T-cell (primary cell): ENCODE data around the gene FBXW4. TPM values are rescaled to one million over a fixed set of nuclear protein-coding genes. Genes with fewer than 3 reads are reported as not detected.
A peak's percentile ranks its signal among the peaks of the same experiment; 100 is the strongest.

Experiments used
- ATAC-seq, 4 experiments: fragments of 200-7000 bp in 3 of 4; fragments of 150-1000 bp in 1 of 4; cut with Tn5 transposase; replicated peaks in 1 of 4; 1 replicate in 3 of 4; 2 replicates in 1 of 4; pipeline ENCODE4 v1.10.0; 2021; ENCODE audit warnings: moderate library complexity in 3 of 4, mild to moderate bottlenecking in 2 of 4, moderate number of reproducible peaks in 1 of 4
- CTCF ChIA-PET, 2 donors: fragments of 300-600 bp; sonication (Branson Sonifier 250); formaldehyde crosslinking; loops; one replicate each; lab custom pipeline; 2022; ENCODE audit warnings: antibody characterized with exemption in 2 of 2; lab: Charles Lee
- POLR2A ChIA-PET, 2 donors: fragments of 300-600 bp; sonication (Branson Sonifier 250); formaldehyde crosslinking; loops; one replicate each; lab custom pipeline; 2022; ENCODE audit warnings: antibody characterized with exemption in 2 of 2; lab: Charles Lee
- DNase-seq, 35 experiments: peaks; one replicate each; pipeline versions ENCODE4 v3.0.0 to v3.0.0-alpha.2; 2013 to 2023
- H3K27ac ChIP-seq: one replicate; pipeline ENCODE4 v1.5.1; 2013; ENCODE audit warnings: low read length
- H3K27me3 ChIP-seq, 2 experiments: replicated peaks in 1 of 2; 1 replicate in 1 of 2; 2 replicates in 1 of 2; pipeline versions ENCODE4 v1.6.1 to v1.7.0; 2013; ENCODE audit warnings: low read length in 1 of 2, mixed read lengths in 1 of 2; ENCODE audit not compliant: control insufficient read depth in 2 of 2, insufficient read depth in 2 of 2; ENCODE audit errors: extremely low read depth in 1 of 2
- H3K36me3 ChIP-seq, 2 donors: 1 replicate in 1 of 2; 2 replicates in 1 of 2; pipeline versions ENCODE4 v1.6.1 to v1.7.0; 2013; ENCODE audit warnings: low read length in 1 of 2; ENCODE audit not compliant: control insufficient read depth in 2 of 2, insufficient read depth in 1 of 2; ENCODE audit errors: extremely low read depth in 1 of 2
- H3K4me1 ChIP-seq, 2 experiments: 1 replicate in 1 of 2; 2 replicates in 1 of 2; pipeline versions ENCODE4 v1.6.1 to v1.7.0; 2013; ENCODE audit warnings: low read length in 2 of 2, mixed read lengths in 1 of 2; ENCODE audit not compliant: insufficient read depth in 2 of 2, control insufficient read depth in 1 of 2; ENCODE audit errors: extremely low read depth in 1 of 2
- H3K4me3 ChIP-seq, 2 donors: 1 replicate in 1 of 2; 2 replicates in 1 of 2; pipeline versions ENCODE4 v1.5.1 to v1.7.0; 2013; ENCODE audit warnings: mild to moderate bottlenecking in 2 of 2, low read length in 1 of 2, moderate library complexity in 1 of 2; ENCODE audit not compliant: control insufficient read depth in 1 of 2; ENCODE audit errors: extremely low read depth in 1 of 2
- H3K9me3 ChIP-seq: 2 replicates; pipeline ENCODE4 v1.7.0; 2013
- H3K27ac Mint-ChIP-seq, 2 donors: one replicate each; pipeline ENCODE4 v1.8.0; 2020 to 2021; ENCODE audit warnings: mild to moderate bottlenecking in 2 of 2, mixed read lengths in 2 of 2
- H3K27me3 Mint-ChIP-seq, 2 donors: one replicate each; pipeline ENCODE4 v1.8.0; 2021 to 2022; ENCODE audit warnings: mixed read lengths in 2 of 2
- H3K36me3 Mint-ChIP-seq: one replicate; pipeline ENCODE4 v1.8.0; 2021; ENCODE audit warnings: mixed read lengths
- H3K4me1 Mint-ChIP-seq, 3 donors: one replicate each; pipeline ENCODE4 v1.8.0; 2020 to 2022; ENCODE audit warnings: mixed read lengths in 3 of 3, mild to moderate bottlenecking in 1 of 3
- H3K4me3 Mint-ChIP-seq, 3 donors: one replicate each; pipeline ENCODE4 v1.8.0; 2020 to 2022; ENCODE audit warnings: mild to moderate bottlenecking in 3 of 3, mixed read lengths in 3 of 3, moderate library complexity in 3 of 3
- H3K9me3 Mint-ChIP-seq, 3 donors: one replicate each; pipeline ENCODE4 v1.8.0; 2020 to 2022; ENCODE audit warnings: mixed read lengths in 3 of 3
- WGBS: methylation state at CpG from one replicate; pipeline ENCODE4 v1.1.5; 2013; ENCODE audit warnings: missing lambda C conversion rate; ENCODE audit not compliant: insufficient coverage; 5-methylcytosine and 5-hydroxymethylcytosine counted together
- total RNA-seq, 35 experiments: library from RNA in 6 of 35; stranded (reverse) in 6 of 35; fragments of 120-200 nt in 1 of 35; gene quantifications; one replicate each; pipeline versions ENCODE4 v1.2.1 to v1.2.4 and lab custom pipeline; 2013 to 2026

Gene FBXW4
- total RNA-seq, 5 donors from 2014 or later (not counting 1 experiment from before 2014, with no cell fraction given), result 83.7 to 90.4 (median 86.9) TPM

- Mint-ChIP-seq H3K27me3 (no peaks in the 10 kb centered on the region), H3K4me3 (no peak overlapping the region), H3K9me3 (peaks cover 0 to 2% (median under 1%) of the 10 kb centered on the region in 3 donors), H3K36me3 (peaks cover 27% of the 10 kb centered on the region), H3K4me1 (peaks cover 41 to 47% (median 44%) of the 10 kb centered on the region in 3 donors), H3K27ac (peak overlapping the region in 1 of 2 donors; percentile 48)
- ChIA-PET CTCF (interaction anchor here in 1 of 2 donors (0.6 kb wide), 1 partner anchor 374 kb away, joined by 3 read pairs; no protein-coding TSS in a partner anchor), POLR2A (interaction anchor here in 1 of 2 donors (0.6 to 0.7 kb wide), 3 partner anchors 11 to 469 kb away, joined by 3 to 8 read pairs (median 4); no protein-coding TSS in a partner anchor)
- H3K4me1 ChIP-seq, result peaks cover 0 to 4% of the 10 kb centered on the region in 2 experiments
- DNase-seq (no peak), ATAC-seq (no peak)
- no CpG with 5 or more reads among the region's 2 CpGs for WGBS
- no peak overlapping the region for H3K27ac ChIP-seq
- H3K36me3 ChIP-seq, result peaks cover 2 to 6% of the 10 kb centered on the region in 2 donors
- no peak overlapping the region for H3K4me3 ChIP-seq
- no peaks in the 10 kb centered on the region for H3K9me3 ChIP-seq
- H3K27me3 ChIP-seq, result no peaks in the 10 kb centered on the region
Observed at GRCh38 chr10:101682172-101682825, 12.7 kb downstream of the FBXW4 start.

GRCh38 chr10:101676565-101676964, 18.4 kb downstream of the FBXW4 start:
- no peak overlapping the region for H3K27ac Mint-ChIP-seq
- H3K27me3 Mint-ChIP-seq, result no peaks in the 10 kb centered on the region

GRCh38 chr10:101675115-101675514, 19.9 kb downstream of the FBXW4 start:
- no CpG with 5 or more reads among the region's 2 CpGs for WGBS
- Histone ChIP-seq H3K4me1 (no peaks in the 10 kb centered on the region), H3K4me3 (no peak overlapping the region), H3K27me3 (no peaks in the 10 kb centered on the region), H3K9me3 (no peaks in the 10 kb centered on the region), H3K27ac (no peak overlapping the region), H3K36me3 (peaks cover 6 to 59% of the 10 kb centered on the region in 2 donors)
- ChIA-PET POLR2A (no interaction called here), CTCF (no interaction called here)
- H3K4me3 Mint-ChIP-seq, result no peak overlapping the region
- peaks cover 63% of the 10 kb centered on the region for H3K36me3 Mint-ChIP-seq
- H3K4me1 Mint-ChIP-seq, result peaks cover 0 to 9% (median 9%) of the 10 kb centered on the region in 3 donors
- no peak for DNase-seq
- H3K9me3 Mint-ChIP-seq, result peaks cover 0 to 12% (median 5%) of the 10 kb centered on the region in 3 donors
- H3K27me3 Mint-ChIP-seq, result no peaks in the 10 kb centered on the region
- no peak overlapping the region for H3K27ac Mint-ChIP-seq
- ATAC-seq, result no peak

More at GRCh38 chr10:101676565-101676964, 18.4 kb downstream of the FBXW4 start:
- Mint-ChIP-seq H3K4me1 (peaks cover 0 to 12% (median 7%) of the 10 kb centered on the region in 3 donors), H3K36me3 (peaks cover 52% of the 10 kb centered on the region), H3K9me3 (peaks cover 0 to 12% (median 5%) of the 10 kb centered on the region in 3 donors), H3K4me3 (no peak overlapping the region)
- peaks cover 6 to 45% of the 10 kb centered on the region in 2 donors for H3K36me3 ChIP-seq
- CTCF ChIA-PET, result interaction anchor here in 1 of 2 donors (0.7 kb wide), 1 partner anchor 1071 kb away, joined by 7 read pairs; no protein-coding TSS in a partner anchor
- POLR2A ChIA-PET, result no interaction called here
- no peaks in the 10 kb centered on the region for H3K9me3 ChIP-seq
- ATAC-seq (no peak), DNase-seq (no peak)
- H3K27me3 ChIP-seq, result no peaks in the 10 kb centered on the region
- H3K4me1 ChIP-seq, result no peaks in the 10 kb centered on the region
- H3K4me3 ChIP-seq, result no peak overlapping the region
- H3K27ac ChIP-seq, result no peak overlapping the region

GRCh38 chr10:101672536-101672935, 22.4 kb downstream of the FBXW4 start:
- Mint-ChIP-seq H3K4me1 (peaks cover 0 to 10% (median 9%) of the 10 kb centered on the region in 3 donors), H3K27ac (no peak overlapping the region), H3K4me3 (no peak overlapping the region), H3K36me3 (peaks cover 80% of the 10 kb centered on the region), H3K9me3 (peaks cover 0 to 12% (median 5%) of the 10 kb centered on the region in 3 donors), H3K27me3 (no peaks in the 10 kb centered on the region)
- Histone ChIP-seq H3K27ac (no peak overlapping the region), H3K27me3 (no peaks in the 10 kb centered on the region), H3K9me3 (no peaks in the 10 kb centered on the region), H3K4me3 (no peak overlapping the region), H3K36me3 (peaks cover 18 to 82% of the 10 kb centered on the region in 2 donors), H3K4me1 (no peaks in the 10 kb centered on the region)
- no peak for ATAC-seq
- ChIA-PET CTCF (no interaction called here), POLR2A (no interaction called here)
- 94% methylated on average over 2 of the region's 6 CpGs for WGBS
- no peak for DNase-seq

GRCh38 chr10:101671453-101671852, 23.5 kb downstream of the FBXW4 start:
- peaks cover 74% of the 10 kb centered on the region for H3K36me3 Mint-ChIP-seq
- Histone ChIP-seq H3K36me3 (peaks cover 18 to 80% of the 10 kb centered on the region in 2 donors), H3K27ac (no peak overlapping the region), H3K4me1 (no peaks in the 10 kb centered on the region), H3K9me3 (no peaks in the 10 kb centered on the region), H3K4me3 (no peak overlapping the region), H3K27me3 (no peaks in the 10 kb centered on the region)
- no peak overlapping the region for H3K4me3 Mint-ChIP-seq
- no peak for ATAC-seq
- POLR2A ChIA-PET, result no interaction called here
- peaks cover 0 to 3% (median 0%) of the 10 kb centered on the region in 3 donors for H3K9me3 Mint-ChIP-seq
- CTCF ChIA-PET, result no interaction called here
- H3K4me1 Mint-ChIP-seq, result peaks cover 0 to 7% (median 6%) of the 10 kb centered on the region in 3 donors
- H3K27me3 Mint-ChIP-seq, result no peaks in the 10 kb centered on the region
- no CpG with 5 or more reads among the region's 1 CpG for WGBS
- no peak for DNase-seq
- no peak overlapping the region for H3K27ac Mint-ChIP-seq

- Histone ChIP-seq H3K4me1 (no peaks in the 10 kb centered on the region), H3K36me3 (peaks cover 18 to 86% of the 10 kb centered on the region in 2 donors), H3K4me3 (no peak overlapping the region), H3K27ac (no peak overlapping the region), H3K27me3 (no peaks in the 10 kb centered on the region), H3K9me3 (no peaks in the 10 kb centered on the region)
- Mint-ChIP-seq H3K9me3 (no peaks in the 10 kb centered on the region), H3K36me3 (peaks cover 76% of the 10 kb centered on the region), H3K4me3 (no peak overlapping the region), H3K27me3 (no peaks in the 10 kb centered on the region), H3K27ac (no peak overlapping the region), H3K4me1 (peaks cover 0 to 11% (median 8%) of the 10 kb centered on the region in 3 donors)
- DNase-seq (no peak), ATAC-seq (no peak)
- POLR2A ChIA-PET, result interaction anchor here in 1 of 2 donors (0.6 to 1.1 kb wide), 2 partner anchors 19 to 48 kb away, joined by 3 to 4 read pairs; no protein-coding TSS in a partner anchor
- CTCF ChIA-PET, result no interaction called here
Observed at GRCh38 chr10:101670635-101671034, 24.3 kb downstream of the FBXW4 start.
